ENCODE results near the gene TRAK1. TPM values are rescaled to one million over a fixed set of nuclear protein-coding genes. Genes with fewer than 3 reads are reported as not detected.

The TRAK1 gene
- total RNA-seq, 1 donor from 2014 or later = 36.1 TPM

GRCh38 chr3:42151596-42152168 lies 60.5 kb downstream of the TRAK1 start:
- TF ChIP-seq CTCF (IDR thresholded peaks at IDR 0.05; ENCODE audit: insufficient read depth, low read length, severe bottlenecking) = no peak
- Histone ChIP-seq H3K27me3 (ENCODE audit: control insufficient read depth, insufficient read depth, low read length) (no peaks in the 10 kb centered on the region), H3K36me3 (ENCODE audit: control insufficient read depth, insufficient read depth, low read length) (no peaks in the 10 kb centered on the region), H3K4me3 (ENCODE audit: low read depth, low read length) (no peak overlapping the region)
- FAIRE-seq (no peak), DNase-seq (ENCODE audit: low read depth) (peak; percentile 38)

GRCh38 chr3:42152193-42152592 lies 61.0 kb downstream of the TRAK1 start:
- DNase-seq (ENCODE audit: low read depth) (no peak), FAIRE-seq (no peak)
- H3K36me3 ChIP-seq (ENCODE audit: control insufficient read depth, insufficient read depth, low read length) = no peaks in the 10 kb centered on the region
- TF ChIP-seq CTCF (IDR thresholded peaks at IDR 0.05; ENCODE audit: insufficient read depth, low read length, severe bottlenecking) = no peak
- no peak overlapping the region for H3K4me3 ChIP-seq (ENCODE audit: low read depth, low read length)
- no peaks in the 10 kb centered on the region for H3K27me3 ChIP-seq (ENCODE audit: control insufficient read depth, insufficient read depth, low read length)

GRCh38 chr3:42153039-42153438 lies 61.9 kb downstream of the TRAK1 start:
- TF ChIP-seq CTCF (IDR thresholded peaks at IDR 0.05; ENCODE audit: insufficient read depth, low read length, severe bottlenecking) = no peak
- Histone ChIP-seq H3K4me3 (ENCODE audit: low read depth, low read length) (no peak overlapping the region), H3K27me3 (ENCODE audit: control insufficient read depth, insufficient read depth, low read length) (no peaks in the 10 kb centered on the region), H3K36me3 (ENCODE audit: control insufficient read depth, insufficient read depth, low read length) (no peaks in the 10 kb centered on the region)
- FAIRE-seq = no peak
- DNase-seq (ENCODE audit: low read depth) = no peak

GRCh38 chr3:42157540-42158538 lies 66.7 kb downstream of the TRAK1 start:
- DNase-seq (ENCODE audit: low read depth) = peak; percentile 56

GRCh38 chr3:42159147-42159546 lies 68.0 kb downstream of the TRAK1 start:
- no peak for TF ChIP-seq CTCF (IDR thresholded peaks at IDR 0.05; ENCODE audit: insufficient read depth, low read length, severe bottlenecking)
- DNase-seq (ENCODE audit: low read depth) (no peak), FAIRE-seq (no peak)
- Histone ChIP-seq H3K4me3 (ENCODE audit: low read depth, low read length) (no peak overlapping the region), H3K27me3 (ENCODE audit: control insufficient read depth, insufficient read depth, low read length) (no peaks in the 10 kb centered on the region), H3K36me3 (ENCODE audit: control insufficient read depth, insufficient read depth, low read length) (no peaks in the 10 kb centered on the region)

More at GRCh38 chr3:42157540-42158538, 66.7 kb downstream of the TRAK1 start:
- H3K27me3 ChIP-seq (ENCODE audit: control insufficient read depth, insufficient read depth, low read length) = no peaks in the 10 kb centered on the region
- no peak for FAIRE-seq
- no peak for TF ChIP-seq CTCF (IDR thresholded peaks at IDR 0.05; ENCODE audit: insufficient read depth, low read length, severe bottlenecking)
- no peak overlapping the region for H3K4me3 ChIP-seq (ENCODE audit: low read depth, low read length)
- H3K36me3 ChIP-seq (ENCODE audit: control insufficient read depth, insufficient read depth, low read length) = no peaks in the 10 kb centered on the region

Measured in bronchial epithelial cell (primary cell).